BLaER1 treated with 17β-estradiol and CSF1 and Interleukin-3, amounts not matched to agents 10 nM and 100 nM (cell line): ENCODE results near the gene B9D2.
"Not testable (repeated sequence)": the region's sequence is repeated elsewhere in the genome, so short reads cannot be mapped to it uniquely, and the experiment has no call there.

Experiments
- H3K27ac ChIP-seq, 11 experiments: shearing (Covaris generic); formaldehyde crosslinking; 2 replicates each; pipeline ENCODE4 v1.8.1; 2022
- H3K27me3 ChIP-seq, 11 experiments: shearing (Covaris generic); formaldehyde crosslinking; 2 replicates each; pipeline ENCODE4 v1.8.1; 2022
- H3K36me3 ChIP-seq, 11 experiments: shearing (Covaris generic); formaldehyde crosslinking; 2 replicates each; pipeline ENCODE4 v1.8.1; 2022
- H3K4me1 ChIP-seq, 10 experiments: shearing (Covaris generic); formaldehyde crosslinking; 2 replicates each; pipeline ENCODE4 v1.8.1; 2022
- H3K4me2 ChIP-seq, 11 experiments: shearing (Covaris generic); formaldehyde crosslinking; 2 replicates each; pipeline ENCODE4 v1.8.1; 2022
- H3K4me3 ChIP-seq, 10 experiments: shearing (Covaris generic); formaldehyde crosslinking; 2 replicates each; pipeline ENCODE4 v1.8.1; 2022
- H3K9ac ChIP-seq, 11 experiments: shearing (Covaris generic); formaldehyde crosslinking; 2 replicates each; pipeline ENCODE4 v1.8.1; 2022
- H3K9me3 ChIP-seq, 11 experiments: shearing (Covaris generic); formaldehyde crosslinking; replicated peaks in 1 of 11; 2 replicates each; pipeline ENCODE4 v1.8.1; 2022
- H4K20me1 ChIP-seq, 11 experiments: shearing (Covaris generic); formaldehyde crosslinking; 2 replicates each; pipeline ENCODE4 v1.8.1; 2022
- Cebpa-rat ChIP-seq, 11 experiments: shearing (Covaris generic); IDR thresholded peaks; 2 replicates each; pipeline ENCODE4 v1.8.1; 2022

Gene B9D2

GRCh38 chr19:41351339-41352245, 12.4 kb downstream of the B9D2 start:
- peaks cover 54 to 70% (median 67%) of the 10 kb centered on the region in 10 experiments for H3K4me1 ChIP-seq
- no peaks in the 10 kb centered on the region for H3K9me3 ChIP-seq
- H3K4me3 ChIP-seq = peak overlapping the region; percentile 87 to 99 (median 94)
- peak overlapping the region; percentile 76 to 91 (median 86); a peak in 21 of 22 replicates for H3K27ac ChIP-seq
- peaks cover 13 to 36% (median 32%) of the 10 kb centered on the region in 11 experiments; a peak in 21 of 22 replicates for H3K36me3 ChIP-seq
- H4K20me1 ChIP-seq = peaks cover 47 to 78% (median 65%) of the 10 kb centered on the region in 11 experiments
- peak overlapping the region; percentile 83 to 94 (median 89) for H3K9ac ChIP-seq
- no peaks in the 10 kb centered on the region for H3K27me3 ChIP-seq
- peak overlapping the region; percentile 73 to 97 (median 91) for H3K4me2 ChIP-seq
- no peak for TF ChIP-seq Cebpa-rat (IDR thresholded peaks at IDR 0.05)

GRCh38 chr19:41350735-41351338, 13.1 kb downstream of the B9D2 start:
- H3K27ac ChIP-seq = peak overlapping the region in 10 of 11 experiments; percentile 83 to 91 (median 86); a peak in 20 of 22 replicates
- no peaks in the 10 kb centered on the region for H3K9me3 ChIP-seq
- no peaks in the 10 kb centered on the region for H3K27me3 ChIP-seq
- H3K9ac ChIP-seq = peak overlapping the region; percentile 83 to 94 (median 89); a peak in 21 of 22 replicates
- TF ChIP-seq Cebpa-rat (IDR thresholded peaks at IDR 0.05) = no peak
- H3K4me1 ChIP-seq = peaks cover 57 to 71% (median 67%) of the 10 kb centered on the region in 10 experiments
- peak overlapping the region; percentile 87 to 99 (median 94) for H3K4me3 ChIP-seq
- peaks cover 20 to 43% (median 39%) of the 10 kb centered on the region in 11 experiments for H3K36me3 ChIP-seq
- peaks cover 47 to 85% (median 69%) of the 10 kb centered on the region in 11 experiments for H4K20me1 ChIP-seq
- peak overlapping the region; percentile 73 to 97 (median 91) for H3K4me2 ChIP-seq

- Histone ChIP-seq H4K20me1 (peaks cover 33 to 100% (median 75%) of the 10 kb centered on the region in 11 experiments), H3K36me3 (peaks cover 53 to 81% (median 75%) of the 10 kb centered on the region in 11 experiments), H3K4me2 (peak overlapping the region; percentile 23 to 97 (median 66); a peak in 19 of 22 replicates), H3K9ac (peak overlapping the region in 9 of 11 experiments; percentile 9 to 63 (median 42); a peak in 13 of 22 replicates), H3K4me1 (peaks cover 60 to 90% (median 85%) of the 10 kb centered on the region in 10 experiments), H3K27ac (peak overlapping the region in 8 of 11 experiments; percentile 56 to 76 (median 67); a peak in 15 of 22 replicates)
- TF ChIP-seq Cebpa-rat (IDR thresholded peaks at IDR 0.05) = peak in 1 of 11 experiments; percentile 32; a peak in 1 of 22 replicates
- not testable (repeated sequence) for H3K4me3 ChIP-seq, H3K27me3 ChIP-seq, H3K9me3 ChIP-seq
Measured at GRCh38 chr19:41346916-41347315, 17.0 kb downstream of the B9D2 start.

- Histone ChIP-seq H3K4me2 (peak overlapping the region in 5 of 11 experiments; percentile 54 to 81 (median 60); a peak in 9 of 22 replicates), H3K4me3 (no peak overlapping the region), H3K27me3 (no peaks in the 10 kb centered on the region), H3K9ac (peak overlapping the region in 2 of 11 experiments; percentile 11 to 41; a peak in 2 of 22 replicates), H3K36me3 (peaks cover 80 to 99% (median 96%) of the 10 kb centered on the region in 11 experiments), H3K27ac (peak overlapping the region in 3 of 11 experiments; percentile 21 to 47 (median 30); a peak in 6 of 22 replicates), H3K4me1 (peaks cover 57 to 100% (median 93%) of the 10 kb centered on the region in 10 experiments), H3K9me3 (no peaks in the 10 kb centered on the region), H4K20me1 (peaks cover 10 to 100% (median 60%) of the 10 kb centered on the region in 11 experiments)
- no peak for TF ChIP-seq Cebpa-rat (IDR thresholded peaks at IDR 0.05)
Measured at GRCh38 chr19:41344162-41344561, 19.8 kb downstream of the B9D2 start.

GRCh38 chr19:41341669-41342490, 22.1 kb downstream of the B9D2 start:
- Histone ChIP-seq H3K9me3 (no peaks in the 10 kb centered on the region), H3K27ac (peak overlapping the region in 8 of 11 experiments; percentile 37 to 70 (median 54); a peak in 14 of 22 replicates), H3K9ac (peak overlapping the region in 7 of 11 experiments; percentile 30 to 63 (median 58); a peak in 13 of 22 replicates), H3K27me3 (no peaks in the 10 kb centered on the region), H3K4me1 (peaks cover 42 to 100% (median 77%) of the 10 kb centered on the region in 10 experiments), H3K36me3 (peaks cover 91 to 99% (median 97%) of the 10 kb centered on the region in 11 experiments), H3K4me2 (peak overlapping the region; percentile 56 to 96 (median 84)), H4K20me1 (peaks cover 4 to 100% (median 52%) of the 10 kb centered on the region in 11 experiments; a peak in 19 of 22 replicates), H3K4me3 (peak overlapping the region in 6 of 10 experiments; percentile 21 to 49 (median 39); a peak in 7 of 20 replicates)
- TF ChIP-seq Cebpa-rat (IDR thresholded peaks at IDR 0.05) = no peak

DNA sequence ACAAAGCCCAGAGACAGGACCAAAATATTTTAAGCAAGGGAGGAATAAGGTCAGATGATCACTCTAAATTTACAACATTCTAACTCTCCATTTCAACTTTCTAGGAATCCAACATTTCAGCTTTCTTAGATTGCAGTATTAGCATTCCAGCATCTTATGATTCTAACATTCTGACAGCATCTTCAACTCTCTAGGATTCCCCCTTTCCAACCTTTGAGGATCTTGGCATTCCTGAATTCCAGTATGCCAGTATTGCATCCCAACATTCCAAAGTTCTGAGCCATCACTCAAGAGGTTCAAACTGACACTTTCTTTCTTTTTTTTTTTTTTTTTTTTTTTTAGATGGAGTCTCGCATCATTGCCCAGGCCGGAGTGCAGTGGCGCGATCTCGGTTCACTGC, 24.0 kb downstream of the B9D2 start:
- Histone ChIP-seq H4K20me1 (peaks cover 4 to 100% (median 56%) of the 10 kb centered on the region in 11 experiments; a peak in 19 of 22 replicates), H3K9me3 (no peaks in the 10 kb centered on the region), H3K4me3 (no peak overlapping the region), H3K27me3 (no peaks in the 10 kb centered on the region), H3K4me1 (peaks cover 37 to 100% (median 77%) of the 10 kb centered on the region in 10 experiments), H3K4me2 (peak overlapping the region in 5 of 11 experiments; percentile 3 to 96 (median 9); a peak in 3 of 22 replicates), H3K27ac (no peak overlapping the region), H3K9ac (no peak overlapping the region), H3K36me3 (peaks cover 80 to 98% (median 96%) of the 10 kb centered on the region in 11 experiments)
- TF ChIP-seq Cebpa-rat (IDR thresholded peaks at IDR 0.05) = no peak

GRCh38 chr19:41335467-41335866, 28.5 kb downstream of the B9D2 start:
- Histone ChIP-seq H3K4me3 (no peak overlapping the region), H3K27me3 (no peaks in the 10 kb centered on the region), H4K20me1 (peaks cover 0 to 98% (median 49%) of the 10 kb centered on the region in 11 experiments; a peak in 19 of 22 replicates), H3K9me3 (no peaks in the 10 kb centered on the region), H3K27ac (peak overlapping the region in 8 of 11 experiments; percentile 6 to 70 (median 56); a peak in 14 of 22 replicates), H3K4me2 (peak overlapping the region; percentile 28 to 89 (median 71); a peak in 21 of 22 replicates), H3K36me3 (peaks cover 75 to 100% (median 92%) of the 10 kb centered on the region in 11 experiments), H3K4me1 (peaks cover 22 to 99% (median 60%) of the 10 kb centered on the region in 10 experiments), H3K9ac (peak overlapping the region in 7 of 11 experiments; percentile 13 to 51 (median 32); a peak in 5 of 22 replicates)
- no peak for TF ChIP-seq Cebpa-rat (IDR thresholded peaks at IDR 0.05)
